HK-2 (cell line): ENCODE data around the gene SLC7A8.
"Not testable (repeated sequence)": the region's sequence is repeated elsewhere in the genome, so short reads cannot be mapped to it uniquely, and the experiment has no call there.

Experiments used
- DNase-seq: peaks from one replicate; pipeline ENCODE4 v3.0.0-alpha.2; 2018; ENCODE audit not compliant: unreplicated experiment

SLC7A8 gene

GRCh38 chr14:23114120-23114458 lies 69.4 kb downstream of the SLC7A8 start:
- DNase-seq: no peak

DNA sequence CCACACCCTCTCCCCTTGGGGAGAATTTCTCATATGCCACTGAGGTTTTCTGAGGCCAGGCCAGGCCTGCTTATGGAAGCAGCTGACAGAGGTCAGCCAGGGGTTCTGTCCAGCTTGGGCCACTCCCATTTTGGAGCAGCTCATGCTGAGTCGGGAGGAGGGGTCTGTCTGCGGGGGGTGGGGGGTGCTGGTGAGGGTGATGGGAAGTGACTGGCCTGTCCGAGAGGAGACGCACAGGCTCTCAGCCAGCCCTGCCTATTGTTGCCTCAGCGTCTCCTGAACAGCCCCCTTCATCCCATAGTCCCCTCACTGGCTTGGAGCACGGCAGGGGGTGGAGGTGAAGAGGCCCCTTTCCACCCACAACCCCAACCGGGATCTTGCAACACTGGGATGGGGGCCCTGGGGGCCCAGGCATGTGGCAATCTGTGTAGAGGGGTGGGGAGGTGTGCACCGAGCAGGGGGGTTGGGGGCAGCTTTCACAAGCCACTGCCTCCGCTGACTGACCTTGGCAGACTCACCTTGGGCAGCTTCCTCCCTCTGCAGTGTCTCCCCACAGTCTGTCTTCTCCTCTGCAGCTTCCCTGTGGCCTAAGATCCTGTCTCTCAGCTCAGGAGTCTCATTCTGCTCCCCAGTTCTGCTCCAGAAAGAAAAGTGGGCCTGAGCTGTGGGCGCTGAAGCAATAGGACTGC lies 69.9 kb downstream of the SLC7A8 start:
- DNase-seq: no peak

- no peak for DNase-seq
Observed at GRCh38 chr14:23112359-23113178, 70.9 kb downstream of the SLC7A8 start.

DNA sequence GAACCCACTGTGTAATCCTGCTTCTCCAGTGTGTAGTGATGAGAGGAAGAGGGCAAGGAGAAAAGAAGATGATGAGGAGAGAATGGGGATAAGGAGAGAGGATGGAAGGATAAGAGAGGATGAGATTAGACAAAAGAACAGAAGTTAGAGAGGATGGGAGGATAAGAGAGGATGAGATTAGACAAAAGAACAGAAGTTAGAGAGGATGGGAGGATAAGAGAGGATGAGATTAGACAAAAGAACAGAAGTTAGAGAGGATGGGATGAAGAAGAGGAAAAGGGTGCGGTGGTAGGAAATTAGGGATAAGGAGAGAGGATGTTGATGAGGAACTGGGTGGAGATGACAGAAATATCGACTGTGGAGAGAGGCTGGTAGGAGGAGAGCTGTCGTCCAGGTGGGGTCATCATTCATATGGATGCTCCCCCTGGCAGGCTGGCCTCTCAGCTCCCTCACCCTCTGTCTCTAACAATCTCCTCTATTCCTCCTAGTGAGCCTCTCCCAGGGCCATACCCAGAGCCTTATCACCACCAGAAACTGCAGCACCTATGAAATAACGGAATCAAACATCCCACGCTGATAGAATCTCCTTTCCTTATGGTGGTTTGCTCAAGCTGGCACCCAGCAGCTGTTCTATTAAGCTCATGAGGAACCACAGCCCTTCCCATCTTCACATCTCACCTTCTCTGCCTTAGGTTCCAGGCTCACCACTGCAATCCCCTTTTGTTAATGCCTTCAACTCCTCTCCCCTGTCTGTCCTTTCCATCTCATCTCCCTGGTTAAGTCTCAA lies 72.7 kb downstream of the SLC7A8 start:
- DNase-seq: no peak

GRCh38 chr14:23109769-23110168 lies 73.7 kb downstream of the SLC7A8 start:
- no peak for DNase-seq

- not testable (repeated sequence) for DNase-seq
Observed at GRCh38 chr14:23108169-23108568, 75.3 kb downstream of the SLC7A8 start.

DNA sequence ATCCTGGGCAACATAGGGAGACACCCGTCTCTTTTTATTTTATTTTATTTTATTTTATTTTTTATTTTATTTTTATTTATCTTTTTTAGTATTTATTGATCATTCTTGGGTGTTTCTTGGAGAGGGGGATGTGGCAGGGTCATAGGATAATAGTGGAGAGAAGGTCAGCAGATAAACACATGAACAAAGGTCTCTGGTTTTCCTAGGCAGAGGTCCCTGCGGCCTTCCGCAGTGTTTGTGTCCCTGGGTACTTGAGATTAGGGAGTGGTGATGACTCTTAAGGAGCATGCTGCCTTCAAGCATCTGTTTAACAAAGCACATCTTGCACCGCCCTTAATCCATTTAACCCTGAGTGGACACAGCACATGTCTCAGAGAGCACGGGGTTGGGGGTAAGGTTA lies 75.8 kb downstream of the SLC7A8 start:
- DNase-seq: not testable (repeated sequence)

- no peak for DNase-seq
Observed at GRCh38 chr14:23106747-23107045, 76.8 kb downstream of the SLC7A8 start.

DNA sequence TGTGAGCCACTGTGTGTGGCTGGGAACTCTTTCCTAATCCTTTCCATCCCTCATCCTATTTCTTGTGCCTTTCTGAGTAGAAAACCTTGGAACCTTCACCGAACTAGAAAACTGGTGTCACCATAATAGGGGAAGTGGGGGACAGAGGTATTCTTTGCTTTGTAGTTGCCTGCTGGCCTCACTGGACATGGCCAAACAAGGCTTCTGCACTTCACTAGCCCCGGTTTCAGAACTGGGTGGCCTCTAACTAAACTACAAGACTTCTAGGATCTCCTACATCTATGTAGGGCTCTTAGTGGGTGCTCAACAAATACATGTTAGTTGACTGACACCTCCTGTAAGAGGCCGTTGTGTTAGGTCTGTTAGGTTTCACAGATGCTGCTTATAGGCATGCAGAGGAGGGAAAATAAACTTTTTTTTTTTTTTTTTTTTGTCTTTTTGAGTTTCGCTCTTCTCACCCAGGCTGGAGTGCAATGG lies 78.1 kb downstream of the SLC7A8 start:
- no peak for DNase-seq

- DNase-seq: no peak
Observed at GRCh38 chr14:23104591-23105347, 78.7 kb downstream of the SLC7A8 start, which contains the start of gene CIROP. Gene CIROP, minus strand, starts transcription at chr14:23104989. Its CDS starts 69 bp downstream, at chr14:23104920.

DNA sequence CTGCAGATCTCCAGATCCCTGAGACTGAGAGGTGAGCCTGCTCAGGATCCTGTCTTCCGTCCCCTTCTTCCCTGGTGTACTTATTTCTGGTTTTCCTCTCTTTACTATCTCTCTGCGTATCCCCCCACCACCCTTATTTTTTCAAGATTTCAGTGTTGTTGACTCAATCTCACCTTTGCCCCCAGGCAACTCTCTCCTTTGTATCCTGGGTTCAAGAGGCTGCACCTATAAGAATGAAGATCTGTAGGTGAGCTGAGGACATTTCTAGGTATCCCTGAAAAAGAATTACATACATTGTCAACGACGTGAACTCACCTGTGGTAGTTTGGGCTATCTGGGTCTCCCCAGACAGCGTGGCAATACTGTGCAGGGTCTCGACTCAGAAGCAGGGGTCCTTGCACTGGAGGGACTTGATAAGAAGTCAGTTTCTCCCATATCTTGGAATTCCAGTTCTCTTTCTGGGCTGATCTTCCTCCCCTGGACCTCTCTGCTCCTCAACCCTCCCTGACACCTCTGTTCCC lies 79.3 kb downstream of the SLC7A8 start:
- no peak for DNase-seq

- no peak for DNase-seq
Observed at GRCh38 chr14:23103581-23103980, 79.9 kb downstream of the SLC7A8 start.

- DNase-seq: no peak
Observed at GRCh38 chr14:23102801-23103200, 80.7 kb downstream of the SLC7A8 start.

- no peak for DNase-seq
Observed at GRCh38 chr14:23101986-23102625, 81.4 kb downstream of the SLC7A8 start.

GRCh38 chr14:23101213-23101970 lies 82.1 kb downstream of the SLC7A8 start:
- no peak for DNase-seq

GRCh38 chr14:23099212-23099861 lies 84.1 kb downstream of the SLC7A8 start:
- no peak for DNase-seq

DNA sequence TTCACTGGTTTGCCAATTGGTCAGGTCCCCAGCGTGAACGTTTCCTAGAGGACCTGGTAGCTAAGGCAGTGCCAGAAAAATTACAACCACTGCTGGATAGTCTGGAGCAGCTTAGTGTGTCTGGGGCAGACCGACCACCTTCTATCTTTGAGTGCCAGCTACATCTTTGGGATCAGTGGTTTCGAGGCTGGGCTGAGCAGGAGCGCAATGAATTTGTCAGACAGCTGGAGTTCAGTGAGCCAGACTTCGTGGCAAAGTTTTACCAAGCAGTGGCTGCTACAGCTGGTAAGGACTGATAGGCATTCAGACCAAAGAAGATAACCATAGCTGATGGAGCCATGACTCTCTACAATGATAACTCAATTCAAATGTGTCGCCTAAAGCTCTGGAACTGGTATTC lies 85.7 kb downstream of the SLC7A8 start:
- DNase-seq: no peak

- peak; percentile 99 for DNase-seq
Observed at GRCh38 chr14:23095196-23096108, 88.0 kb downstream of the SLC7A8 start, which contains the start of gene C14orf119. Gene C14orf119, plus strand, starts transcription at chr14:23095505. Its CDS starts 2,154 bp downstream, at chr14:23097659.
